GM23338 (cell line): Measurements from ENCODE around the gene EYA4. TPM values are rescaled to one million over a fixed set of nuclear protein-coding genes. Genes with fewer than 3 reads are reported as not detected.

Experiments
- ATAC-seq: fragments of 200-7000 bp; cut with Tn5 transposase; 3 replicates; pipeline ENCODE4 v1.9.1; 2020
- DNase-seq: peaks from one replicate; pipeline ENCODE4 v3.0.0-alpha.2; 2015; ENCODE audit warnings: low spot score
- H2AFZ ChIP-seq: fragments of 200-600 bp; sonication (generic); 2 replicates; pipeline ENCODE4 v1.8.0; 2016; ENCODE audit warnings: antibody characterized with exemption, mild to moderate bottlenecking, moderate library complexity
- H3F3A ChIP-seq: fragments of 200-600 bp; sonication (generic); replicated peaks from 2 replicates; pipeline ENCODE4 v1.8.0; 2017; ENCODE audit warnings: antibody characterized with exemption, mixed run types, low read depth
- H3K27ac ChIP-seq: fragments of 200-600 bp; sonication (generic); 2 replicates; pipeline ENCODE4 v1.6.1; 2016; ENCODE audit warnings: low read depth
- H3K27me3 ChIP-seq: fragments of 200-600 bp; sonication (generic); 2 replicates; pipeline ENCODE4 v1.8.0; 2016; ENCODE audit warnings: mild to moderate bottlenecking, mixed run types, moderate library complexity; ENCODE audit not compliant: insufficient read depth
- H3K36me3 ChIP-seq: fragments of 200-600 bp; sonication (generic); 2 replicates; pipeline ENCODE4 v1.8.0; 2016; ENCODE audit warnings: mild to moderate bottlenecking; ENCODE audit not compliant: insufficient read depth
- H3K4me1 ChIP-seq: fragments of 200-600 bp; sonication (generic); 2 replicates; pipeline ENCODE4 v1.8.0; 2016; ENCODE audit warnings: mild to moderate bottlenecking, moderate library complexity; ENCODE audit not compliant: insufficient read depth
- H3K4me2 ChIP-seq: fragments of 200-600 bp; sonication (generic); 2 replicates; pipeline ENCODE4 v1.7.1; 2017; ENCODE audit warnings: mixed run types
- H3K4me3 ChIP-seq: fragments of 200-600 bp; sonication (generic); 2 replicates; pipeline ENCODE4 v1.6.1; 2016; ENCODE audit warnings: mixed run types
- H3K79me2 ChIP-seq: fragments of 200-600 bp; sonication (generic); replicated peaks from 2 replicates; pipeline ENCODE4 v1.8.0; 2017; ENCODE audit warnings: mild to moderate bottlenecking; ENCODE audit not compliant: insufficient read depth
- H3K9me2 ChIP-seq: fragments of 200-600 bp; sonication (generic); 2 replicates; pipeline ENCODE4 v1.8.0; 2017; ENCODE audit not compliant: insufficient read depth
- H4K20me1 ChIP-seq: fragments of 200-600 bp; sonication (generic); replicated peaks from 2 replicates; pipeline ENCODE4 v1.8.0; 2017; ENCODE audit warnings: mild to moderate bottlenecking; ENCODE audit not compliant: insufficient read depth
- H3K27ac Mint-ChIP-seq: 2 replicates; pipeline ENCODE4 v1.8.0; 2020; ENCODE audit warnings: inconsistent platforms, mild to moderate bottlenecking, moderate library complexity, mixed read lengths
- H3K27me3 Mint-ChIP-seq: 3 replicates; pipeline ENCODE4 v1.8.0; 2022; ENCODE audit warnings: low read depth, mild to moderate bottlenecking, moderate library complexity, mixed read lengths, inconsistent platforms; ENCODE audit not compliant: insufficient read depth, poor library complexity
- H3K36me3 Mint-ChIP-seq: 3 replicates; pipeline ENCODE4 v1.8.0; 2021; ENCODE audit warnings: low read depth, mild to moderate bottlenecking, inconsistent platforms, moderate library complexity, mixed read lengths
- H3K4me1 Mint-ChIP-seq: 3 replicates; pipeline ENCODE4 v1.8.0; 2020; ENCODE audit warnings: mild to moderate bottlenecking, inconsistent platforms, mixed read lengths
- H3K4me3 Mint-ChIP-seq: 3 replicates; pipeline ENCODE4 v1.8.0; 2021; ENCODE audit warnings: moderate library complexity, mild to moderate bottlenecking, inconsistent platforms, mixed read lengths
- H3K9me3 Mint-ChIP-seq: 3 replicates; pipeline ENCODE4 v1.8.0; 2020; ENCODE audit warnings: moderate library complexity, mild to moderate bottlenecking, inconsistent platforms, mixed read lengths
- CREB1 ChIP-seq: fragments of 250-450 bp; sonication (Bioruptor Pico); IDR thresholded peaks from 2 replicates; pipeline ENCODE4 v1.5.0; 2020; ENCODE audit warnings: low read depth, mild to moderate bottlenecking, moderate library complexity
- EZH2 ChIP-seq: fragments of 200-600 bp; sonication (generic); IDR thresholded peaks from one replicate; pipeline ENCODE4 v1.8.0; 2017; ENCODE audit warnings: antibody characterized with exemption, mild to moderate bottlenecking, low read depth; ENCODE audit not compliant: unreplicated experiment
- EZH2phosphoT487 ChIP-seq: fragments of 200-600 bp; sonication (generic); IDR thresholded peaks from one replicate; pipeline ENCODE4 v1.8.1; 2018; ENCODE audit warnings: antibody characterized with exemption; ENCODE audit not compliant: unreplicated experiment
- JUNB ChIP-seq: IDR thresholded peaks from one replicate; pipeline ENCODE4 v1.6.1; 2016; ENCODE audit warnings: antibody characterized with exemption; ENCODE audit not compliant: unreplicated experiment
- NANOG ChIP-seq: IDR thresholded peaks from 2 replicates; pipeline ENCODE4 v1.6.1; 2016; ENCODE audit warnings: antibody characterized with exemption, borderline replicate concordance
- POLR2AphosphoS5 ChIP-seq: IDR thresholded peaks from 2 replicates; pipeline ENCODE4 v1.6.1; 2016; ENCODE audit warnings: antibody characterized with exemption, low read depth
- ZNF114 ChIP-seq: fragments of 250-450 bp; sonication (Bioruptor Pico); IDR thresholded peaks from 2 replicates; pipeline ENCODE4 v1.5.0; 2020; ENCODE audit warnings: mild to moderate bottlenecking, moderate library complexity
- polyA plus RNA-seq: library from polyadenylated mRNA; unstranded; fragments of >200 nt; fragmentation: Nextera tagmentation; extraction: Ambion mirVana; gene quantifications from 2 replicates; pipeline ENCODE4 v1.2.1, GENCODE V29; 2016
- total RNA-seq: library from RNA; depleted of rRNA; stranded (reverse); fragments of >200 nt; shearing (Covaris generic); gene quantifications from 2 replicates; pipeline ENCODE4 v1.2.3, GENCODE V29; 2014
- TF ChIP-seq, protein P1 (sequence below): fragments of 250-450 bp; sonication (Bioruptor Pico); IDR thresholded peaks from 2 replicates; pipeline ENCODE4 v1.5.0; 2020; ENCODE audit warnings: mild to moderate bottlenecking, moderate library complexity
- TF ChIP-seq, protein P2 (sequence below), 2 experiments: fragments of 200-600 bp in 1 of 2; sonication (generic) in 1 of 2; conservative IDR thresholded peaks; 2 replicates each; pipeline versions ENCODE4 v1.5.1 to v1.6.1; 2016 to 2017; ENCODE audit warnings: antibody characterized with exemption in 2 of 2, low read depth in 2 of 2, mild to moderate bottlenecking in 2 of 2, moderate library complexity in 1 of 2
- TF ChIP-seq, protein P3 (sequence below): IDR thresholded peaks from 2 replicates; pipeline ENCODE4 v1.6.1; 2016; ENCODE audit warnings: antibody characterized with exemption

Gene EYA4
- total and polyA plus RNA-seq, 2 experiments from 2014 or later, result 0.05 to 0.21 TPM

DNA sequence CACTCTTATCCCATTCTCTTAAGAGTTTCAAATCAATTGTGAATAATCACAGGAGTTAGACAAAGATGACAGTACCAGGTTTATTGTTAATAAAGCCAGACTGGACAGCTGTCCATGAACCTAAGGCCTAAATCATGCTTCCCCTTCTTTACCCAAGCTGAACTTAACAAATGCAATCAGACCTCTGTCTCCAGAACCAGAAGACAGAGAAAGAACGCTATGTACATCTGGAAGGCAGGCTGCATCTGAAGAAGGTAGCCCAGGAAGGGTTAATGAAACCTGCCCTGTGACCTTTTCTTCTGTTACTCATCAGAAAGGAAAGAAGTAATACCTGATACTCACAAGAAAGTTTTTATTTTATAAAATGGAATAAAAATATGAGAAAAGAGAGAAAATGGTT, 118.6 kb downstream of the EYA4 start:
- Histone ChIP-seq H3K4me1 (no peaks in the 10 kb centered on the region), H3K36me3 (no peaks in the 10 kb centered on the region), H4K20me1 (no peaks in the 10 kb centered on the region), H3K27ac (no peak overlapping the region), H3K4me2 (no peak overlapping the region), H3F3A (no peaks in the 10 kb centered on the region), H3K9me2 (no peaks in the 10 kb centered on the region), H3K79me2 (no peaks in the 10 kb centered on the region), H3K4me3 (no peak overlapping the region), H3K27me3 (no peaks in the 10 kb centered on the region), H2AFZ (no peak overlapping the region)
- no peaks in the 10 kb centered on the region for H3K27me3 Mint-ChIP-seq
- no peak for ATAC-seq
- DNase-seq, result no peak
- no peaks in the 10 kb centered on the region for H3K36me3 Mint-ChIP-seq
- no peaks in the 10 kb centered on the region for H3K9me3 Mint-ChIP-seq
- H3K4me1 Mint-ChIP-seq, result peaks cover 3% of the 10 kb centered on the region; the same call in 1 of the 3 replicates
- no peak overlapping the region for H3K4me3 Mint-ChIP-seq
- H3K27ac Mint-ChIP-seq, result no peak overlapping the region
- TF ChIP-seq ZNF114, result no peak
- TF ChIP-seq, protein P1, sequence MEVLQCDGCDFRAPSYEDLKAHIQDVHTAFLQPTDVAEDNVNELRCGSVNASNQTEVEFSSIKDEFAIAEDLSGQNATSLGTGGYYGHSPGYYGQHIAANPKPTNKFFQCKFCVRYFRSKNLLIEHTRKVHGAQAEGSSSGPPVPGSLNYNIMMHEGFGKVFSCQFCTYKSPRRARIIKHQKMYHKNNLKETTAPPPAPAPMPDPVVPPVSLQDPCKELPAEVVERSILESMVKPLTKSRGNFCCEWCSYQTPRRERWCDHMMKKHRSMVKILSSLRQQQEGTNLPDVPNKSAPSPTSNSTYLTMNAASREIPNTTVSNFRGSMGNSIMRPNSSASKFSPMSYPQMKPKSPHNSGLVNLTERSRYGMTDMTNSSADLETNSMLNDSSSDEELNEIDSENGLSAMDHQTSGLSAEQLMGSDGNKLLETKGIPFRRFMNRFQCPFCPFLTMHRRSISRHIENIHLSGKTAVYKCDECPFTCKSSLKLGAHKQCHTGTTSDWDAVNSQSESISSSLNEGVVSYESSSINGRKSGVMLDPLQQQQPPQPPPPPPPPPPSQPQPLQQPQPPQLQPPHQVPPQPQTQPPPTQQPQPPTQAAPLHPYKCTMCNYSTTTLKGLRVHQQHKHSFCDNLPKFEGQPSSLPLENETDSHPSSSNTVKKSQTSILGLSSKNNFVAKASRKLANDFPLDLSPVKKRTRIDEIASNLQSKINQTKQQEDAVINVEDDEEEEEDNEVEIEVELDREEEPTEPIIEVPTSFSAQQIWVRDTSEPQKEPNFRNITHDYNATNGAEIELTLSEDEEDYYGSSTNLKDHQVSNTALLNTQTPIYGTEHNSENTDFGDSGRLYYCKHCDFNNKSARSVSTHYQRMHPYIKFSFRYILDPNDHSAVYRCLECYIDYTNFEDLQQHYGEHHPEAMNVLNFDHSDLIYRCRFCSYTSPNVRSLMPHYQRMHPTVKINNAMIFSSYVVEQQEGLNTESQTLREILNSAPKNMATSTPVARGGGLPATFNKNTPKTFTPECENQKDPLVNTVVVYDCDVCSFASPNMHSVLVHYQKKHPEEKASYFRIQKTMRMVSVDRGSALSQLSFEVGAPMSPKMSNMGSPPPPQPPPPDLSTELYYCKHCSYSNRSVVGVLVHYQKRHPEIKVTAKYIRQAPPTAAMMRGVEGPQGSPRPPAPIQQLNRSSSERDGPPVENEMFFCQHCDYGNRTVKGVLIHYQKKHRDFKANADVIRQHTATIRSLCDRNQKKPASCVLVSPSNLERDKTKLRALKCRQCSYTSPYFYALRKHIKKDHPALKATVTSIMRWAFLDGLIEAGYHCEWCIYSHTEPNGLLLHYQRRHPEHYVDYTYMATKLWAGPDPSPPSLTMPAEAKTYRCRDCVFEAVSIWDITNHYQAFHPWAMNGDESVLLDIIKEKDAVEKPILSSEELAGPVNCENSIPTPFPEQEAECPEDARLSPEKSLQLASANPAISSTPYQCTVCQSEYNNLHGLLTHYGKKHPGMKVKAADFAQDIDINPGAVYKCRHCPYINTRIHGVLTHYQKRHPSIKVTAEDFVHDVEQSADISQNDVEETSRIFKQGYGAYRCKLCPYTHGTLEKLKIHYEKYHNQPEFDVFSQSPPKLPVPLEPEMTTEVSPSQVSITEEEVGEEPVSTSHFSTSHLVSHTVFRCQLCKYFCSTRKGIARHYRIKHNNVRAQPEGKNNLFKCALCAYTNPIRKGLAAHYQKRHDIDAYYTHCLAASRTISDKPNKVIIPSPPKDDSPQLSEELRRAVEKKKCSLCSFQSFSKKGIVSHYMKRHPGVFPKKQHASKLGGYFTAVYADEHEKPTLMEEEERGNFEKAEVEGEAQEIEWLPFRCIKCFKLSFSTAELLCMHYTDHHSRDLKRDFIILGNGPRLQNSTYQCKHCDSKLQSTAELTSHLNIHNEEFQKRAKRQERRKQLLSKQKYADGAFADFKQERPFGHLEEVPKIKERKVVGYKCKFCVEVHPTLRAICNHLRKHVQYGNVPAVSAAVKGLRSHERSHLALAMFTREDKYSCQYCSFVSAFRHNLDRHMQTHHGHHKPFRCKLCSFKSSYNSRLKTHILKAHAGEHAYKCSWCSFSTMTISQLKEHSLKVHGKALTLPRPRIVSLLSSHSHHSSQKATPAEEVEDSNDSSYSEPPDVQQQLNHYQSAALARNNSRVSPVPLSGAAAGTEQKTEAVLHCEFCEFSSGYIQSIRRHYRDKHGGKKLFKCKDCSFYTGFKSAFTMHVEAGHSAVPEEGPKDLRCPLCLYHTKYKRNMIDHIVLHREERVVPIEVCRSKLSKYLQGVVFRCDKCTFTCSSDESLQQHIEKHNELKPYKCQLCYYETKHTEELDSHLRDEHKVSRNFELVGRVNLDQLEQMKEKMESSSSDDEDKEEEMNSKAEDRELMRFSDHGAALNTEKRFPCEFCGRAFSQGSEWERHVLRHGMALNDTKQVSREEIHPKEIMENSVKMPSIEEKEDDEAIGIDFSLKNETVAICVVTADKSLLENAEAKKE, result no peak
- TF ChIP-seq, protein P2, sequence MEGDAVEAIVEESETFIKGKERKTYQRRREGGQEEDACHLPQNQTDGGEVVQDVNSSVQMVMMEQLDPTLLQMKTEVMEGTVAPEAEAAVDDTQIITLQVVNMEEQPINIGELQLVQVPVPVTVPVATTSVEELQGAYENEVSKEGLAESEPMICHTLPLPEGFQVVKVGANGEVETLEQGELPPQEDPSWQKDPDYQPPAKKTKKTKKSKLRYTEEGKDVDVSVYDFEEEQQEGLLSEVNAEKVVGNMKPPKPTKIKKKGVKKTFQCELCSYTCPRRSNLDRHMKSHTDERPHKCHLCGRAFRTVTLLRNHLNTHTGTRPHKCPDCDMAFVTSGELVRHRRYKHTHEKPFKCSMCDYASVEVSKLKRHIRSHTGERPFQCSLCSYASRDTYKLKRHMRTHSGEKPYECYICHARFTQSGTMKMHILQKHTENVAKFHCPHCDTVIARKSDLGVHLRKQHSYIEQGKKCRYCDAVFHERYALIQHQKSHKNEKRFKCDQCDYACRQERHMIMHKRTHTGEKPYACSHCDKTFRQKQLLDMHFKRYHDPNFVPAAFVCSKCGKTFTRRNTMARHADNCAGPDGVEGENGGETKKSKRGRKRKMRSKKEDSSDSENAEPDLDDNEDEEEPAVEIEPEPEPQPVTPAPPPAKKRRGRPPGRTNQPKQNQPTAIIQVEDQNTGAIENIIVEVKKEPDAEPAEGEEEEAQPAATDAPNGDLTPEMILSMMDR (conservative IDR thresholded peaks at IDR 0.05; ENCODE audit: low read depth in 2 of 2), result no peak
- no peak for TF ChIP-seq EZH2
- no peak for TF ChIP-seq NANOG
- no peak for TF ChIP-seq POLR2AphosphoS5
- TF ChIP-seq, protein P3, sequence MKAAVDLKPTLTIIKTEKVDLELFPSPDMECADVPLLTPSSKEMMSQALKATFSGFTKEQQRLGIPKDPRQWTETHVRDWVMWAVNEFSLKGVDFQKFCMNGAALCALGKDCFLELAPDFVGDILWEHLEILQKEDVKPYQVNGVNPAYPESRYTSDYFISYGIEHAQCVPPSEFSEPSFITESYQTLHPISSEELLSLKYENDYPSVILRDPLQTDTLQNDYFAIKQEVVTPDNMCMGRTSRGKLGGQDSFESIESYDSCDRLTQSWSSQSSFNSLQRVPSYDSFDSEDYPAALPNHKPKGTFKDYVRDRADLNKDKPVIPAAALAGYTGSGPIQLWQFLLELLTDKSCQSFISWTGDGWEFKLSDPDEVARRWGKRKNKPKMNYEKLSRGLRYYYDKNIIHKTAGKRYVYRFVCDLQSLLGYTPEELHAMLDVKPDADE, result no peak
- no peak for TF ChIP-seq EZH2phosphoT487
- TF ChIP-seq JUNB, result no peak
- no peak for TF ChIP-seq CREB1 (CRISPR knock-in tag)
